Lung (tissue), 16 donors: ENCODE data around the gene ANKRD22. TPM values are rescaled to one million over a fixed set of nuclear protein-coding genes. Genes with fewer than 3 reads are reported as not detected.
A peak's percentile ranks its signal among the peaks of the same experiment; 100 is the strongest.

Experiments used
- ATAC-seq: fragments of 200-7000 bp; cut with Tn5 transposase; one replicate; pipeline ENCODE4 v1.9.1; 2020; ENCODE audit warnings: moderate number of reproducible peaks; ENCODE audit not compliant: insufficient read depth, low FRiP score
- DNase-seq, 3 donors: peaks; one replicate each; pipeline ENCODE4 v3.0.0-alpha.2; 2013 to 2017
- H3K27ac ChIP-seq, 2 donors: one replicate each; pipeline ENCODE4 v1.5.1; 2013; ENCODE audit warnings: mild to moderate bottlenecking in 2 of 2, moderate library complexity in 2 of 2, control low read depth in 1 of 2, inconsistent platforms in 1 of 2, low read depth in 1 of 2, low read length in 1 of 2
- H3K27me3 ChIP-seq, 3 donors: one replicate each; pipeline ENCODE4 v1.5.1; 2013; ENCODE audit warnings: low read length in 2 of 3; ENCODE audit not compliant: control insufficient read depth in 3 of 3, insufficient read depth in 3 of 3
- H3K36me3 ChIP-seq, 4 donors: one replicate each; pipeline ENCODE4 v1.5.1; 2013; ENCODE audit warnings: low read length in 4 of 4, mild to moderate bottlenecking in 1 of 4, moderate library complexity in 1 of 4; ENCODE audit not compliant: control insufficient read depth in 4 of 4, insufficient read depth in 4 of 4
- H3K4me1 ChIP-seq, 5 donors: one replicate each; pipeline ENCODE4 v1.5.1; 2013; ENCODE audit warnings: low read length in 5 of 5, mild to moderate bottlenecking in 2 of 5, moderate library complexity in 1 of 5; ENCODE audit not compliant: control insufficient read depth in 5 of 5, insufficient read depth in 5 of 5
- H3K4me3 ChIP-seq: one replicate; pipeline ENCODE4 v1.5.1; 2013; ENCODE audit warnings: mild to moderate bottlenecking, control low read depth, moderate library complexity
- H3K9ac ChIP-seq, 2 donors: one replicate each; pipeline ENCODE4 v1.5.1; 2013; ENCODE audit warnings: low read length in 2 of 2, control low read depth in 1 of 2; ENCODE audit not compliant: insufficient read depth in 1 of 2
- H3K9me3 ChIP-seq, 4 donors: one replicate each; pipeline ENCODE4 v1.5.1; 2013; ENCODE audit warnings: low read length in 3 of 4, mild to moderate bottlenecking in 1 of 4, moderate library complexity in 1 of 4; ENCODE audit not compliant: control insufficient read depth in 4 of 4, insufficient read depth in 3 of 4
- WGBS, 2 donors: extraction: QIAGEN DNeasy Blood & Tissue Kit; methylation state at CpG; one replicate each; pipeline ENCODE4 v1.1.7; 2013; 5-methylcytosine and 5-hydroxymethylcytosine counted together
- long read RNA-seq, 5 donors: transcript quantifications; one replicate each; lab custom pipeline, GENCODE V29; 2026
- polyA plus RNA-seq, 2 donors: library from polyadenylated mRNA; stranded (reverse); fragments of 200-250 nt; gene quantifications; one replicate each; pipeline ENCODE4 v1.2.1, GENCODE V29; 2013
- total RNA-seq, 2 donors: library from RNA; depleted of rRNA in 1 of 2; stranded (reverse); fragments of >200 nt in 1 of 2; gene quantifications; one replicate each; pipeline ENCODE4 v1.2.1, GENCODE V29; 2014 to 2021
- TF ChIP-seq, protein P1 (sequence below): IDR thresholded peaks from 2 replicates; pipeline ENCODE4 v1.5.1; 2012; ENCODE audit warnings: mild to moderate bottlenecking; ENCODE audit errors: control extremely low read depth, extremely low read depth
- donor health status: control.
- donor health status: control.
- donor health status: Bipolar disorder and iron deficiency.
- donor health status: healthy.
- donor health status: DM: yes; HTN: yes; CAD: no.

Gene ANKRD22
- total RNA-seq, result 1 to 10 TPM; 2.6 to 4.3 TPM
- 10 to 100 TPM in 1 of 2 donors, 1 to 10 TPM in 1; 1.1 to 23.1 TPM for polyA plus RNA-seq
- long read RNA-seq, donor 1, partial matches to known transcripts, result 0 of 2 reads
- long read RNA-seq, donor 1, other reads (novel, unspliced or antisense), result 0 of 2 reads
- long read RNA-seq, donor 2, result 0 reads
- long read RNA-seq, donor 3, partial matches to known transcripts, result 5 of 5 reads
- long read RNA-seq, donor 3, other reads (novel, unspliced or antisense), result 0 of 5 reads
- long read RNA-seq, donor 4, result 0 reads
- long read RNA-seq, donor 5, result 0 reads

DNA sequence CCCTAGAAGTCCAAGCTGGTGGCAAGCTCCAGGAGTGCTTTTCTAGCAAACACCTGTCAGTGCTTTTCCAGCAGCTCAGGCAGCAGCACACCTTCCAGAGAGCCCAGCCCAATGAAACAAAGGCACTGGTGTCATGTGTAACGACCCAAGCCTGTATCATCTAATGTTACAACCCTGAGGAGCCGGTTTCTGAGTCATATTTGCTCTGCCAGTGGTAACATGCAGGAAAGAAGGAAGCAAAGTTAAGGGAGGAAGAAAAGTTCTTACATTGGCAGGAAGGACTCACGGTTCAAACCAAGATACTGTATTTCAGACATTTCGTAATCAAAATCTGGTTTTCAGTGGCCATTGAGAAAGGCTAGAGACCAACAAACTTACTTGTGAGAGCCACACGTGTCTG lies at the start of gene ANKRD22:
Gene ANKRD22, minus strand, starts transcription at position 139 of the 400 bp plus-strand sequence. CDS start 237 bp downstream, outside the sequence.
- Histone ChIP-seq H3K36me3 (no peaks in the 10 kb centered on the region), H3K27me3 (no peaks in the 10 kb centered on the region), H3K4me3 (no peak within 1 kb of the TSS), H3K4me1 (peaks cover 0 to 17% (median 7%) of the 10 kb centered on the region in 5 donors), H3K9ac (no peak within 1 kb of the TSS), H3K27ac (peak within 1 kb of the TSS in 1 of 2 donors; percentile 70), H3K9me3 (no peaks in the 10 kb centered on the region)
- DNase-seq (peak; percentile 22 to 60 (median 38)), ATAC-seq (peak; percentile 81)
- TF ChIP-seq, protein P1, sequence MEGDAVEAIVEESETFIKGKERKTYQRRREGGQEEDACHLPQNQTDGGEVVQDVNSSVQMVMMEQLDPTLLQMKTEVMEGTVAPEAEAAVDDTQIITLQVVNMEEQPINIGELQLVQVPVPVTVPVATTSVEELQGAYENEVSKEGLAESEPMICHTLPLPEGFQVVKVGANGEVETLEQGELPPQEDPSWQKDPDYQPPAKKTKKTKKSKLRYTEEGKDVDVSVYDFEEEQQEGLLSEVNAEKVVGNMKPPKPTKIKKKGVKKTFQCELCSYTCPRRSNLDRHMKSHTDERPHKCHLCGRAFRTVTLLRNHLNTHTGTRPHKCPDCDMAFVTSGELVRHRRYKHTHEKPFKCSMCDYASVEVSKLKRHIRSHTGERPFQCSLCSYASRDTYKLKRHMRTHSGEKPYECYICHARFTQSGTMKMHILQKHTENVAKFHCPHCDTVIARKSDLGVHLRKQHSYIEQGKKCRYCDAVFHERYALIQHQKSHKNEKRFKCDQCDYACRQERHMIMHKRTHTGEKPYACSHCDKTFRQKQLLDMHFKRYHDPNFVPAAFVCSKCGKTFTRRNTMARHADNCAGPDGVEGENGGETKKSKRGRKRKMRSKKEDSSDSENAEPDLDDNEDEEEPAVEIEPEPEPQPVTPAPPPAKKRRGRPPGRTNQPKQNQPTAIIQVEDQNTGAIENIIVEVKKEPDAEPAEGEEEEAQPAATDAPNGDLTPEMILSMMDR, result no peak
- WGBS, 2 donors, result 24 to 42% methylated on average over 5 of the region's 5 CpGs

DNA sequence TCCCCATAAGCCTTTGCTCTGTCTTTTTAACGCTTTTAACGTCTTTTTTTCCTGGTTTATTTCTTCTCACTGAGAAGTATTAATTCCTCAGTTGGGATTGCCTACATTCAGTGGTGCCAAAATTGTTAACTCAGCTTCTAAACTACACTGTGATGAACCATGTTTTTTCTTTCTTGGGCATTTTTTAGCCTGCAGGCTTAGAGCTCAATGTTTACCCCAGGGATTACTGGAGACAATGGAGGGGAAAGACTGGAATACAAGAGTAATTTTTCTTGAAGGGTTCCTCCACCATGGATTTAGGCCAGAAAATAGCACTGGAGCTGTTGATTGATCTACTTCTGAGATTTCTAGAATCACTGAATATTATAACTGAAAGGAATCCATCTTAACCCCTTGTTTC lies 48.2 kb upstream of the ANKRD22 start:
- WGBS, 2 donors, result 90 to 98% methylated on average over 2 of the region's 2 CpGs
- no peak for DNase-seq
- TF ChIP-seq, protein P1, result no peak

DNA sequence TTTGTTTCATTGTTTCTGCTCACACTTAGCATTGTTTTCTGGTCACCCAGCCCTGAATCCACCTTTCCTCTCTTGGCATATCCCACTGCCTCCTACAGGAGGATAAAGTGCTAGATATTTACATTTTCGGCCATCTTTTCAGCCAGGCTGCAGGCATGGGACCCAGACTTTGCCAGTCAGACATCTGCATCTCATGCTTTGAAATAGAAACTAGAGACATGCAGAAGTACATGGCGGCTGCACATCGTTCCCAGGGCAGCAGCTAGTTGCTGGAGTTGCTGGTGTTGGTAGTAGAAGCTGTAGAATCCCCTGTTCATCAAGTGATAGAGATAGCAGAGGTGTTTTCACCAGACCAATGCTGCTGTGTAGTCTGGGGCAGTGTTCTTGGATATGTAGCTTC lies 47.1 kb upstream of the ANKRD22 start:
- Histone ChIP-seq H3K27ac (no peak overlapping the region), H3K4me1 (peaks cover 0 to 22% (median 12%) of the 10 kb centered on the region in 5 donors), H3K27me3 (no peaks in the 10 kb centered on the region), H3K9ac (no peak overlapping the region), H3K9me3 (no peaks in the 10 kb centered on the region), H3K36me3 (peaks cover 0 to 5% (median 2%) of the 10 kb centered on the region in 4 donors), H3K4me3 (no peak overlapping the region)
- DNase-seq (no peak), ATAC-seq (no peak)
- TF ChIP-seq, protein P1, result no peak
- WGBS, 2 donors, result 93 to 96% methylated on average over 3 of the region's 3 CpGs

More for the DNA sequence above, 48.2 kb upstream of the ANKRD22 start:
- Histone ChIP-seq H3K27ac (no peak overlapping the region), H3K9me3 (no peaks in the 10 kb centered on the region), H3K4me1 (peaks cover 0 to 22% (median 12%) of the 10 kb centered on the region in 5 donors), H3K4me3 (no peak overlapping the region), H3K27me3 (no peaks in the 10 kb centered on the region), H3K36me3 (peaks cover 0 to 11% (median 4%) of the 10 kb centered on the region in 4 donors), H3K9ac (no peak overlapping the region)
- ATAC-seq, result no peak
